HFFc6 (cell line): ENCODE data around the gene ATRN. TPM values are rescaled to one million over a fixed set of nuclear protein-coding genes. Genes with fewer than 3 reads are reported as not detected.
"Not testable (repeated sequence)": the region's sequence is repeated elsewhere in the genome, so short reads cannot be mapped to it uniquely, and the experiment has no call there.

Experiments used
- DNase-seq: peaks from one replicate; pipeline ENCODE4 v3.0.0-alpha.2; 2018
- H3K27ac Mint-ChIP-seq: 2 replicates; pipeline ENCODE4 v1.8.0; 2020; ENCODE audit warnings: mild to moderate bottlenecking, mixed read lengths
- H3K27me3 Mint-ChIP-seq: 2 replicates; pipeline ENCODE4 v1.8.0; 2021; ENCODE audit warnings: mild to moderate bottlenecking, moderate library complexity, mixed read lengths; ENCODE audit not compliant: insufficient read depth
- H3K36me3 Mint-ChIP-seq: 2 replicates; pipeline ENCODE4 v1.8.0; 2021; ENCODE audit warnings: low read depth, mixed read lengths
- H3K4me1 Mint-ChIP-seq: 2 replicates; pipeline ENCODE4 v1.8.0; 2020; ENCODE audit warnings: low read depth, mixed read lengths
- H3K4me3 Mint-ChIP-seq: 2 replicates; pipeline ENCODE4 v1.8.0; 2020; ENCODE audit warnings: mild to moderate bottlenecking, moderate library complexity, mixed read lengths
- H3K9me3 Mint-ChIP-seq: 2 replicates; pipeline ENCODE4 v1.8.0; 2020; ENCODE audit warnings: mild to moderate bottlenecking, mixed read lengths
- total RNA-seq, 6 experiments: library from RNA; stranded (reverse); fragmentation: NEBNext Ultra II Directional; extraction: Animal tissue kit (Norgen Biotek cat#: 25700); gene quantifications; 2 replicates in 1 of 6; 3 replicates in 5 of 6; pipeline ENCODE4 v1.2.3, GENCODE V29; 2021
- TF ChIP-seq, protein P1 (sequence below): fragments of 200-600 bp; sonication (generic); IDR thresholded peaks from 2 replicates; pipeline ENCODE4 v1.5.0; 2021; ENCODE audit warnings: antibody characterized with exemption, mild to moderate bottlenecking

Gene ATRN
- total RNA-seq, 6 experiments from 2014 or later: 27.5 to 33.0 (median 29.6) TPM

DNA sequence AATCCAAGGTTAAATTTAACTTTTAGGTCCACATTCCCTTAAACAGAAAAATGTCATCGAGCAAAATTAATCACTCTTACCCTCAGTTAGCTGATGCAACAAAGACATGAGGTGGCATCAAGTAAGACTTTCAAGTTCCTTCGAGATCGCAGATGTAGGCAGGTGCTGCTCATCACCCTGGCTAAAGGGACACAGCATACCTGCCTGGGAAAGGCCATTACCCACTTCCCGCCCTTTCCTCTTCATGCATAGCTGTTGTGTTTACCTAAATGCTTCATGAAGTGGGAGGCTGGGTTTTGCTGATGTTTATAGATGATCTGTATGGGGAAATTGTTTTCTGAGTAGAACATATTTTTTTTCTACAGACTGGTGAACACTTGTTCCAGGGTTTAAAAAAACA, 124.7 kb downstream of the ATRN start:
- Mint-ChIP-seq H3K27ac (no peak overlapping the region), H3K36me3 (peaks cover 16% of the 10 kb centered on the region), H3K4me3 (no peak overlapping the region), H3K9me3 (no peaks in the 10 kb centered on the region), H3K27me3 (no peaks in the 10 kb centered on the region), H3K4me1 (no peaks in the 10 kb centered on the region)
- no peak for DNase-seq
- TF ChIP-seq, protein P1, sequence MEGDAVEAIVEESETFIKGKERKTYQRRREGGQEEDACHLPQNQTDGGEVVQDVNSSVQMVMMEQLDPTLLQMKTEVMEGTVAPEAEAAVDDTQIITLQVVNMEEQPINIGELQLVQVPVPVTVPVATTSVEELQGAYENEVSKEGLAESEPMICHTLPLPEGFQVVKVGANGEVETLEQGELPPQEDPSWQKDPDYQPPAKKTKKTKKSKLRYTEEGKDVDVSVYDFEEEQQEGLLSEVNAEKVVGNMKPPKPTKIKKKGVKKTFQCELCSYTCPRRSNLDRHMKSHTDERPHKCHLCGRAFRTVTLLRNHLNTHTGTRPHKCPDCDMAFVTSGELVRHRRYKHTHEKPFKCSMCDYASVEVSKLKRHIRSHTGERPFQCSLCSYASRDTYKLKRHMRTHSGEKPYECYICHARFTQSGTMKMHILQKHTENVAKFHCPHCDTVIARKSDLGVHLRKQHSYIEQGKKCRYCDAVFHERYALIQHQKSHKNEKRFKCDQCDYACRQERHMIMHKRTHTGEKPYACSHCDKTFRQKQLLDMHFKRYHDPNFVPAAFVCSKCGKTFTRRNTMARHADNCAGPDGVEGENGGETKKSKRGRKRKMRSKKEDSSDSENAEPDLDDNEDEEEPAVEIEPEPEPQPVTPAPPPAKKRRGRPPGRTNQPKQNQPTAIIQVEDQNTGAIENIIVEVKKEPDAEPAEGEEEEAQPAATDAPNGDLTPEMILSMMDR: no peak

- Mint-ChIP-seq H3K4me3 (no peak overlapping the region), H3K9me3 (no peaks in the 10 kb centered on the region), H3K4me1 (peaks cover 16% of the 10 kb centered on the region), H3K36me3 (peaks cover 27% of the 10 kb centered on the region), H3K27ac (no peak overlapping the region), H3K27me3 (no peaks in the 10 kb centered on the region)
- TF ChIP-seq, protein P1: no peak
- DNase-seq: no peak
These were observed 132.3 kb downstream of the ATRN start for GRCh38 chr20:3603108-3603507.

- H3K36me3 Mint-ChIP-seq: peaks cover 27% of the 10 kb centered on the region
- H3K4me1 Mint-ChIP-seq: peaks cover 16% of the 10 kb centered on the region
- not testable (repeated sequence) for H3K9me3 Mint-ChIP-seq, H3K4me3 Mint-ChIP-seq, H3K27me3 Mint-ChIP-seq, DNase-seq
- H3K27ac Mint-ChIP-seq: peak overlapping the region; percentile 79; the same call in 1 of the 2 replicates
These were observed 134.6 kb downstream of the ATRN start for GRCh38 chr20:3605386-3605886.

- Mint-ChIP-seq H3K4me3 (no peak overlapping the region), H3K9me3 (no peaks in the 10 kb centered on the region), H3K27me3 (no peaks in the 10 kb centered on the region), H3K36me3 (peaks cover 27% of the 10 kb centered on the region), H3K4me1 (peaks cover 16% of the 10 kb centered on the region), H3K27ac (peak overlapping the region; percentile 79)
- TF ChIP-seq, protein P1: no peak
- DNase-seq: peak; percentile 34
These were observed 135.2 kb downstream of the ATRN start for GRCh38 chr20:3606021-3606420.

GRCh38 chr20:3611901-3612300, 141.1 kb downstream of the ATRN start:
- H3K4me3 Mint-ChIP-seq: no peak overlapping the region
- no peaks in the 10 kb centered on the region for H3K9me3 Mint-ChIP-seq
- peaks cover 40% of the 10 kb centered on the region for H3K4me1 Mint-ChIP-seq
- TF ChIP-seq, protein P1: no peak
- no peak for DNase-seq
- H3K27me3 Mint-ChIP-seq: peaks cover 2% of the 10 kb centered on the region; the same call in 1 of the 2 replicates
- H3K36me3 Mint-ChIP-seq: peaks cover 4% of the 10 kb centered on the region; the same call in 1 of the 2 replicates
- no peak overlapping the region for H3K27ac Mint-ChIP-seq

GRCh38 chr20:3612795-3613572, 142.2 kb downstream of the ATRN start:
- Mint-ChIP-seq H3K27ac (no peak overlapping the region), H3K4me1 (peaks cover 46% of the 10 kb centered on the region), H3K9me3 (no peaks in the 10 kb centered on the region), H3K36me3 (peaks cover 2% of the 10 kb centered on the region), H3K27me3 (peaks cover 2% of the 10 kb centered on the region; the same call in 1 of the 2 replicates), H3K4me3 (no peak overlapping the region)
- TF ChIP-seq, protein P1: peak; percentile 25; the same call in 1 of the 2 replicates
- no peak for DNase-seq
